Liver (tissue), 9 donors: ENCODE measurements around the gene IL10RB. TPM values are rescaled to one million over a fixed set of nuclear protein-coding genes. Genes with fewer than 3 reads are reported as not detected.
"Not testable (repeated sequence)": the region's sequence is repeated elsewhere in the genome, so short reads cannot be mapped to it uniquely, and the experiment has no call there.

ENCODE experiments used
- DNase-seq: peaks from one replicate; pipeline ENCODE4 v3.0.0-alpha.2; 2017; ENCODE audit warnings: low spot score
- H3K27ac ChIP-seq, 2 donors: one replicate each; pipeline ENCODE4 v1.7.0; 2013; ENCODE audit warnings: inconsistent platforms in 2 of 2, low read length in 2 of 2, control low read depth in 1 of 2, low read depth in 1 of 2, mild to moderate bottlenecking in 1 of 2
- H3K27me3 ChIP-seq, 4 donors: one replicate each; pipeline versions ENCODE4 v1.6.1 to v1.7.0; 2013; ENCODE audit warnings: low read length in 3 of 4, inconsistent platforms in 1 of 4, mild to moderate bottlenecking in 1 of 4, moderate library complexity in 1 of 4; ENCODE audit not compliant: control insufficient read depth in 4 of 4, insufficient read depth in 4 of 4
- H3K36me3 ChIP-seq, 4 donors: one replicate each; pipeline versions ENCODE4 v1.6.1 to v1.7.0; 2013; ENCODE audit warnings: low read length in 3 of 4, mild to moderate bottlenecking in 3 of 4, low read depth in 1 of 4, moderate library complexity in 1 of 4; ENCODE audit not compliant: control insufficient read depth in 4 of 4, insufficient read depth in 3 of 4
- H3K4me1 ChIP-seq, 4 donors: one replicate each; pipeline versions ENCODE4 v1.6.1 to v1.7.0; 2013; ENCODE audit warnings: low read length in 3 of 4, mild to moderate bottlenecking in 3 of 4, moderate library complexity in 1 of 4; ENCODE audit not compliant: control insufficient read depth in 4 of 4, insufficient read depth in 4 of 4
- H3K4me3 ChIP-seq, 3 donors: one replicate each; pipeline versions ENCODE4 v1.6.1 to v1.7.0; 2013; ENCODE audit warnings: low read length in 3 of 3, control low read depth in 1 of 3, low read depth in 1 of 3, mild to moderate bottlenecking in 1 of 3
- H3K9ac ChIP-seq, 2 donors: one replicate each; pipeline ENCODE4 v1.7.0; 2013; ENCODE audit warnings: low read length in 2 of 2, mild to moderate bottlenecking in 2 of 2, moderate library complexity in 2 of 2, control low read depth in 1 of 2, low read depth in 1 of 2
- H3K9me3 ChIP-seq, 4 donors: one replicate each; pipeline versions ENCODE4 v1.6.1 to v1.7.0; 2013; ENCODE audit warnings: low read length in 3 of 4; ENCODE audit not compliant: control insufficient read depth in 4 of 4
- EGR1 ChIP-seq, 2 donors: IDR thresholded peaks; 2 replicates each; pipeline ENCODE4 v1.6.1; 2016 to 2018; ENCODE audit warnings: antibody characterized with exemption in 2 of 2, low read depth in 2 of 2
- FOXA1 ChIP-seq: IDR thresholded peaks from 2 replicates; pipeline ENCODE4 v1.6.1; 2016; ENCODE audit warnings: antibody characterized with exemption
- GABPA ChIP-seq, 2 donors: IDR thresholded peaks in 1 of 2; conservative IDR thresholded peaks in 1 of 2; 2 replicates each; pipeline ENCODE4 v1.6.1; 2016; ENCODE audit warnings: antibody characterized with exemption in 2 of 2, mild to moderate bottlenecking in 1 of 2, moderate library complexity in 1 of 2
- HNF4A ChIP-seq, 2 donors: conservative IDR thresholded peaks; 2 replicates each; pipeline ENCODE4 v1.6.1; 2016; ENCODE audit warnings: antibody characterized with exemption in 2 of 2, mild to moderate bottlenecking in 2 of 2
- HNF4G ChIP-seq: IDR thresholded peaks from 2 replicates; pipeline ENCODE4 v1.6.1; 2016; ENCODE audit warnings: antibody characterized with exemption
- JUND ChIP-seq, 2 donors: IDR thresholded peaks; 2 replicates each; pipeline ENCODE4 v1.6.1; 2016; ENCODE audit warnings: antibody characterized with exemption in 2 of 2
- MAX ChIP-seq: IDR thresholded peaks from 2 replicates; pipeline ENCODE4 v1.6.1; 2016; ENCODE audit warnings: antibody characterized with exemption
- NR2F2 ChIP-seq: IDR thresholded peaks from 2 replicates; pipeline ENCODE4 v1.6.1; 2016; ENCODE audit warnings: antibody characterized with exemption
- RAD21 ChIP-seq, 2 donors: IDR thresholded peaks; 2 replicates each; pipeline ENCODE4 v1.6.1; 2016; ENCODE audit warnings: antibody characterized with exemption in 2 of 2, mild to moderate bottlenecking in 2 of 2
- REST ChIP-seq: IDR thresholded peaks from 2 replicates; pipeline ENCODE4 v1.6.1; 2016; ENCODE audit warnings: antibody characterized with exemption, mild to moderate bottlenecking
- RXRA ChIP-seq, 2 donors: IDR thresholded peaks; 2 replicates each; pipeline ENCODE4 v1.6.1; 2017 to 2018; ENCODE audit warnings: antibody characterized with exemption in 2 of 2, mild to moderate bottlenecking in 1 of 2
- SP1 ChIP-seq: IDR thresholded peaks from 2 replicates; pipeline ENCODE4 v1.6.1; 2018; ENCODE audit warnings: antibody characterized with exemption, mild to moderate bottlenecking
- TAF1 ChIP-seq: conservative IDR thresholded peaks from 2 replicates; pipeline ENCODE4 v1.6.1; 2016; ENCODE audit warnings: antibody characterized with exemption, mild to moderate bottlenecking
- YY1 ChIP-seq: IDR thresholded peaks from 2 replicates; pipeline ENCODE4 v1.6.1; 2016; ENCODE audit warnings: antibody characterized with exemption, mild to moderate bottlenecking
- whole genome bisulfite sequencing: extraction: QIAGEN DNeasy Blood & Tissue Kit; methylation state at CpG from one replicate; pipeline ENCODE4 v1.1.7; 2013; 5-methylcytosine and 5-hydroxymethylcytosine counted together
- polyA plus RNA-seq, 2 donors: library from polyadenylated mRNA; stranded (reverse) in 1 of 2; unstranded in 1 of 2; fragments of 200-250 nt in 1 of 2; fragments of >200 nt in 1 of 2; fragmentation: Nextera tagmentation in 1 of 2; extraction: Ambion mirVana in 1 of 2; gene quantifications; one replicate each; pipeline versions ENCODE4 v1.2.1 to v1.2.3, GENCODE V29; 2013 to 2015
- total RNA-seq, 2 donors: library from RNA; depleted of rRNA; stranded (reverse); fragments of >200 nt; gene quantifications; one replicate each; pipeline ENCODE4 v1.2.3, GENCODE V29; 2014
- TF ChIP-seq, protein P1 (sequence below): IDR thresholded peaks from 2 replicates; pipeline ENCODE4 v1.6.1; 2016; ENCODE audit warnings: antibody characterized with exemption
- TF ChIP-seq, protein P2 (sequence below): IDR thresholded peaks from 2 replicates; pipeline ENCODE4 v1.6.1; 2016; ENCODE audit warnings: antibody characterized with exemption
- donor health status: healthy.
- donor health status: healthy.
- donor health status: healthy.
- donor health status: healthy.
- donor health status: healthy.

IL10RB gene
- total and polyA plus RNA-seq, 4 donors = 16.1 to 22.1 (median 18.8) TPM

GRCh38 chr21:33317786-33318486 is 51.8 kb downstream of the IL10RB start:
- Histone ChIP-seq H3K9ac (no peak overlapping the region), H3K4me3 (no peak overlapping the region), H3K36me3 (no peaks in the 10 kb centered on the region), H3K27me3 (no peaks in the 10 kb centered on the region), H3K4me1 (no peaks in the 10 kb centered on the region), H3K9me3 (no peaks in the 10 kb centered on the region), H3K27ac (no peak overlapping the region)
- TF ChIP-seq, protein P1, sequence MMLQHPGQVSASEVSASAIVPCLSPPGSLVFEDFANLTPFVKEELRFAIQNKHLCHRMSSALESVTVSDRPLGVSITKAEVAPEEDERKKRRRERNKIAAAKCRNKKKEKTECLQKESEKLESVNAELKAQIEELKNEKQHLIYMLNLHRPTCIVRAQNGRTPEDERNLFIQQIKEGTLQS = no peak
- WGBS = 91% methylated on average over 14 of the region's 14 CpGs
- no peak for DNase-seq

DNA sequence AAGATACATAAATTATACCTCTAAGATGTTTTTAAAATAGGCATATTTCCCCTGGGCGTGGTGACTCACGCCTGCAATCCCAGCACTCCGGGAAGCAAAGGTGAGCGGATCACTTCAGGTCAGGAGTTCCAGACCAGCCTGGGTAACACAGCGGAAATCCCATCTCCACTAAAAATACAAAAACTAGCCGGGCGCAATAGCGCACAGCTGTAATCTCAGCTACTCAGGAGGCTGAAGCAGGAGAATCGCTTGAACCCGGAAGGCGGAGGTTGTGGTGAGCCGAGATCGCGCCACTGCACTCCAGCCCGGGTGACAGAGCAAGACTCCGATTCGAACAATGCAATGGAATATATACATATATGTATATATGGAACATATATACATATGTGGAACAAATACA is 54.8 kb downstream of the IL10RB start:
- H3K36me3 ChIP-seq, H3K27ac ChIP-seq, H3K4me1 ChIP-seq, H3K27me3 ChIP-seq, DNase-seq, H3K9ac ChIP-seq, H3K9me3 ChIP-seq, H3K4me3 ChIP-seq: not testable (repeated sequence)
- 84% methylated on average over 17 of the region's 17 CpGs for WGBS

- H3K4me1 ChIP-seq = peaks cover 4 to 34% (median 15%) of the 10 kb centered on the region in 4 donors
Measured at GRCh38 chr21:33323610-33324009, 57.4 kb downstream of the IL10RB start.

DNA sequence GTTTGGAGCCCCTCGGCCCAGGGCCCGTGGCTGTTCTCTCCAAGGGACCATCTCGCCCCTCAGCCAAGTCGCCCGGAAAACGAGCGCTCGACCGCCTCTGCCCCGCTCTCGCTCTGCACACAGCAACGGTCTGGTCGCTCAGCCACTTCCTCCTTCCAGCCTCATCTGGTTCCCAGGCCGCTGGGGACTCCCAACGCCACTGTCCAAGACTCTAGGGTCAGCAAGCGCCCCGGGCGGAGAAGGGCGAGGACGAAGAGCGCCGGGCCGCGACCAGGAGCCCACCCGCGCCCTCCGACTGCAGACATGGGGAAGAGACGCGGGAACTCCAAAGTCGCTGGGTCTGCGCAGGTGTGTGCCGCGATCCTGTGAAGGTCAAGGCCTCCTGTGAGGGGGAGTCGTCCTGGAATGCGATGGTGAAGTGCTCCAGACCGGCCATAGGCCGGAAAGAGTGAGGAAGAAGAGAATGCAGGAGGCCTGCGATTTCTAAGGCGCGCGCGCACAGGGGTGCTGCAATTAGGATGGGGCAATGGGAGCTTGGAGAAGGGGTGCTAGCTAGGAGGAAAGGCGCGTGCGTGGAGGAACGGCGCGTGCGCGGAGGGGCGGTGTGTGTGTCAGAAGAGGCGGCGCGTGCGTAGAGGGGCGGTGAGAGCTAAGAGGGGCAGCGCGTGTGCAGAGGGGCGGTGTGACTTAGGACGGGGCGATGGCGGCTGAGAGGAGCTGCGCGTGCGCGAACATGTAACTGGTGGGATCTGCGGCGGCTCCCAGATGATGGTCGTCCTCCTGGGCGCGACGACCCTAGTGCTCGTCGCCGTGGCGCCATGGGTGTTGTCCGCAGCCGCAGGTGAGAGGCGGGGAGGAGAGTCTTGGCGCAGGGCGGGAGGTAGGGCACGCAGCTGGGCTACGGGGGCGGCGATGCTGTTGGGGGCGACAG is 58.4 kb downstream of the IL10RB start, which contains the start of gene IFNAR1:
Gene IFNAR1, plus strand, starts transcription at position 680 of the 931 bp plus-strand sequence. Its CDS starts 86 bp downstream, at position 766.
- Histone ChIP-seq H3K36me3 (no peaks in the 10 kb centered on the region), H3K4me1 (peaks cover 4 to 34% (median 15%) of the 10 kb centered on the region in 4 donors), H3K9ac (peak within 1 kb of the TSS; percentile 93 to 96), H3K9me3 (no peaks in the 10 kb centered on the region), H3K27ac (peak within 1 kb of the TSS; percentile 98 to 99), H3K4me3 (peak within 1 kb of the TSS; percentile 73 to 95 (median 91)), H3K27me3 (no peaks in the 10 kb centered on the region)
- DNase-seq = peak; percentile 98
- WGBS = under 1% methylated on average over 86 of the region's 86 CpGs
- TF ChIP-seq HNF4A (conservative IDR thresholded peaks at IDR 0.05) = no peak
- peak; percentile 56 for TF ChIP-seq NR2F2
- peak; percentile 55 for TF ChIP-seq SP1
- TF ChIP-seq RXRA (IDR thresholded peaks at IDR 0.05) = peak; percentile 30 to 70
- TF ChIP-seq JUND (IDR thresholded peaks at IDR 0.05) = no peak
- TF ChIP-seq FOXA1 = peak; percentile 7
- peak; percentile 56 for TF ChIP-seq TAF1
- peak; percentile 92 for TF ChIP-seq MAX
- TF ChIP-seq REST = peak; percentile 23
- TF ChIP-seq HNF4G = no peak
- TF ChIP-seq, protein P2, sequence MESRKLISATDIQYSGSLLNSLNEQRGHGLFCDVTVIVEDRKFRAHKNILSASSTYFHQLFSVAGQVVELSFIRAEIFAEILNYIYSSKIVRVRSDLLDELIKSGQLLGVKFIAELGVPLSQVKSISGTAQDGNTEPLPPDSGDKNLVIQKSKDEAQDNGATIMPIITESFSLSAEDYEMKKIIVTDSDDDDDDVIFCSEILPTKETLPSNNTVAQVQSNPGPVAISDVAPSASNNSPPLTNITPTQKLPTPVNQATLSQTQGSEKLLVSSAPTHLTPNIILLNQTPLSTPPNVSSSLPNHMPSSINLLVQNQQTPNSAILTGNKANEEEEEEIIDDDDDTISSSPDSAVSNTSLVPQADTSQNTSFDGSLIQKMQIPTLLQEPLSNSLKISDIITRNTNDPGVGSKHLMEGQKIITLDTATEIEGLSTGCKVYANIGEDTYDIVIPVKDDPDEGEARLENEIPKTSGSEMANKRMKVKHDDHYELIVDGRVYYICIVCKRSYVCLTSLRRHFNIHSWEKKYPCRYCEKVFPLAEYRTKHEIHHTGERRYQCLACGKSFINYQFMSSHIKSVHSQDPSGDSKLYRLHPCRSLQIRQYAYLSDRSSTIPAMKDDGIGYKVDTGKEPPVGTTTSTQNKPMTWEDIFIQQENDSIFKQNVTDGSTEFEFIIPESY = peak; percentile 29
- TF ChIP-seq GABPA (IDR thresholded peaks at IDR 0.05 in 1 of 2, conservative IDR thresholded peaks at IDR 0.05 in 1 of 2) = peak in 1 of 2 donors; percentile 13
- peak in 1 of 2 donors; percentile 22 for TF ChIP-seq RAD21 (IDR thresholded peaks at IDR 0.05)
- TF ChIP-seq YY1 = peak; percentile 93
- TF ChIP-seq EGR1 (IDR thresholded peaks at IDR 0.05; ENCODE audit: low read depth in 2 of 2) = no peak

More at GRCh38 chr21:33323610-33324009, 57.4 kb downstream of the IL10RB start:
- H3K27me3 ChIP-seq, DNase-seq, H3K36me3 ChIP-seq, H3K9me3 ChIP-seq: not testable (repeated sequence)
- Histone ChIP-seq H3K27ac (peak overlapping the region in 1 of 2 donors; percentile 98), H3K4me3 (peak overlapping the region in 1 of 3 donors; percentile 91), H3K9ac (peak overlapping the region in 1 of 2 donors; percentile 72)
